ENCODE data around the gene CTTNBP2NL. TPM values are rescaled to one million over a fixed set of nuclear protein-coding genes. Genes with fewer than 3 reads are reported as not detected.

Gene CTTNBP2NL
- total and polyA plus RNA-seq, 2 of the 4 experiments (the other 2 are of a cell fraction), result 12.4 to 22.0 TPM

- H2AK5ac ChIP-seq (ENCODE audit: low read depth, low read length), result no peak overlapping the region
- no peak overlapping the region for H3K14ac ChIP-seq (replicated peaks; ENCODE audit: low read depth, low read length)
- intact Hi-C loops (cut with micrococcal nuclease), result loop anchor here (2.0 kb wide), 1 partner anchor 31 kb away; no protein-coding TSS in a partner anchor
- no peak overlapping the region for H2AK9ac ChIP-seq (replicated peaks; ENCODE audit: low read depth, low read length, poor library complexity)
- H4K8ac ChIP-seq (ENCODE audit: low read depth in 2 of 2, low read length in 2 of 2), result 0 out of 4 replicates have a peak overlapping the region, but pooled peaks of 1 of the 2 experiments have one; percentile 9
- WGBS, 2 experiments (ENCODE audit: extremely low coverage in 2 of 2, insufficient read length in 1 of 2), result no CpG with 5 or more reads among the region's 2 CpGs
- H3K27me3 ChIP-seq (ENCODE audit: control insufficient read depth, insufficient read depth, low read length), result no peaks in the 10 kb centered on the region
- peaks cover 18% of the 10 kb centered on the region for H3K36me3 ChIP-seq (ENCODE audit: control insufficient read depth, insufficient read depth, low read length)
- H2BK5ac ChIP-seq (ENCODE audit: low read depth, low read length, poor library complexity, severe bottlenecking), result peak overlapping the region; percentile 5
- H3K27ac ChIP-seq (ENCODE audit: insufficient read depth, low read length), result peak overlapping the region; percentile 53; the same call in 1 of the 2 replicates
- H4K91ac ChIP-seq (ENCODE audit: insufficient read depth, low read depth, low read length), result no peak overlapping the region
- BruUV-seq (replicated peaks), result no TSS peak
- H2AFZ ChIP-seq (replicated peaks; ENCODE audit: low read length, poor library complexity), result no peak overlapping the region
- no peak overlapping the region for H2BK20ac ChIP-seq (ENCODE audit: low read depth, low read length)
- peak overlapping the region; percentile 63; the same call in 1 of the 2 replicates for H4K5ac ChIP-seq (ENCODE audit: low read depth, low read length)
- H3K4ac ChIP-seq (ENCODE audit: low read depth, low read length), result no peak overlapping the region
- no peak for ATAC-seq (ENCODE audit: low read depth)
- no peak overlapping the region for H3K4me3 ChIP-seq (ENCODE audit: insufficient read depth, low read depth, low read length)
- ChIA-PET POLR2A (ENCODE audit: unreplicated experiment) (no interaction called here), CTCF (no interaction called here)
- H2BK120ac ChIP-seq (ENCODE audit: low read depth, low read length), result no peak overlapping the region
- peak overlapping the region; percentile 69; the same call in 1 of the 2 replicates for H3K18ac ChIP-seq (ENCODE audit: low read depth, low read length)
- H3K9me1 ChIP-seq (ENCODE audit: insufficient read depth, low read length), result peaks cover 6% of the 10 kb centered on the region; the same call in 1 of the 2 replicates
- H3K56ac ChIP-seq (ENCODE audit: extremely low read depth, insufficient read depth, low read length), result no peak overlapping the region
- H2BK15ac ChIP-seq (ENCODE audit: low read depth, low read length), result no peak overlapping the region
- H3K23ac ChIP-seq (ENCODE audit: low read depth, low read length), result no peak overlapping the region
- peak overlapping the region; percentile 64; the same call in 1 of the 2 replicates for H3K4me2 ChIP-seq (ENCODE audit: low read depth, low read length)
- TF ChIP-seq FOS (IDR thresholded peaks at IDR 0.05; ENCODE audit: low read depth, low read length) (no peak), RFX5 (IDR thresholded peaks at IDR 0.05; ENCODE audit: low read depth, low read length) (no peak), RAD21 (IDR thresholded peaks at IDR 0.05; ENCODE audit: low read length) (no peak), MAFK (IDR thresholded peaks at IDR 0.05; ENCODE audit: low read depth, low read length) (no peak), MAZ (IDR thresholded peaks at IDR 0.05; ENCODE audit: borderline replicate concordance, low read depth, low read length) (no peak), RCOR1 (IDR thresholded peaks at IDR 0.05; ENCODE audit: insufficient replicate concordance, low read length) (no peak), CEBPB (IDR thresholded peaks at IDR 0.05; ENCODE audit: low read depth, low read length) (no peak), MXI1 (IDR thresholded peaks at IDR 0.05; ENCODE audit: borderline replicate concordance, low read depth, low read length) (no peak), CHD1 (IDR thresholded peaks at IDR 0.05; ENCODE audit: low read depth, low read length) (no peak), USF2 (IDR thresholded peaks at IDR 0.05; ENCODE audit: low read depth, low read length) (no peak), NFE2L2 (IDR thresholded peaks at IDR 0.05; ENCODE audit: low read depth, low read length) (no peak), BHLHE40 (IDR thresholded peaks at IDR 0.05; ENCODE audit: low read depth, low read length) (no peak), SMC3 (IDR thresholded peaks at IDR 0.05; ENCODE audit: low read depth, low read length) (no peak), POLR2A (IDR thresholded peaks at IDR 0.05; ENCODE audit: low read depth, low read length) (no peak), CTCF (conservative IDR thresholded peaks at IDR 0.05; ENCODE audit: low read depth, low read length) (no peak)
- TF ChIP-seq, protein P1, sequence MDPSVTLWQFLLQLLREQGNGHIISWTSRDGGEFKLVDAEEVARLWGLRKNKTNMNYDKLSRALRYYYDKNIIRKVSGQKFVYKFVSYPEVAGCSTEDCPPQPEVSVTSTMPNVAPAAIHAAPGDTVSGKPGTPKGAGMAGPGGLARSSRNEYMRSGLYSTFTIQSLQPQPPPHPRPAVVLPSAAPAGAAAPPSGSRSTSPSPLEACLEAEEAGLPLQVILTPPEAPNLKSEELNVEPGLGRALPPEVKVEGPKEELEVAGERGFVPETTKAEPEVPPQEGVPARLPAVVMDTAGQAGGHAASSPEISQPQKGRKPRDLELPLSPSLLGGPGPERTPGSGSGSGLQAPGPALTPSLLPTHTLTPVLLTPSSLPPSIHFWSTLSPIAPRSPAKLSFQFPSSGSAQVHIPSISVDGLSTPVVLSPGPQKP (IDR thresholded peaks at IDR 0.05; ENCODE audit: borderline replicate concordance, low read depth, low read length), result no peak
- H3K9me3 ChIP-seq (ENCODE audit: control insufficient read depth, insufficient read depth, low read length), result peaks cover 2% of the 10 kb centered on the region; the same call in 1 of the 2 replicates
- peaks cover 38% of the 10 kb centered on the region; the same call in 1 of the 2 replicates for H4K20me1 ChIP-seq (ENCODE audit: insufficient read depth, low read length)
- H3K79me1 ChIP-seq (ENCODE audit: low read depth in 1 of 2, low read length in 2 of 2), result peaks cover 28 to 43% of the 10 kb centered on the region in 2 experiments
- dilution Hi-C loops (cut with HindIII; ENCODE audit: low sequenced_read_pairs, unreplicated experiment), result no loop called here
- no peak for DNase-seq
- H3K9ac ChIP-seq (ENCODE audit: low read depth, low read length), result no peak overlapping the region
- H3K4me1 ChIP-seq (ENCODE audit: control insufficient read depth, insufficient read depth, low read length), result peaks cover 10% of the 10 kb centered on the region
- in situ Hi-C loops (cut with MboI; ENCODE audit: low sequenced_read_pairs), result no loop called here
These were observed 43.6 kb downstream of the CTTNBP2NL start for GRCh38 chr1:112439592-112439991.
